HG02798 (cell line): ENCODE data around the gene IL15.
A peak's percentile ranks its signal among the peaks of the same experiment; 100 is the strongest.
"Not testable (repeated sequence)": the region's sequence is repeated elsewhere in the genome, so short reads cannot be mapped to it uniquely, and the experiment has no call there.

Experiments
- ATAC-seq: cut with Tn5 transposase; IDR thresholded peaks from one replicate; pipeline ENCODE4 v1.9.1; 2021; ENCODE audit warnings: mild to moderate bottlenecking; ENCODE audit not compliant: unreplicated experiment, poor library complexity

The IL15 gene

GRCh38 chr4:141645611-141646340 is 9.4 kb downstream of the IL15 start:
- peak; percentile 29 for ATAC-seq

- no peak for ATAC-seq
These were observed 10.6 kb downstream of the IL15 start for GRCh38 chr4:141646969-141647368.

DNA sequence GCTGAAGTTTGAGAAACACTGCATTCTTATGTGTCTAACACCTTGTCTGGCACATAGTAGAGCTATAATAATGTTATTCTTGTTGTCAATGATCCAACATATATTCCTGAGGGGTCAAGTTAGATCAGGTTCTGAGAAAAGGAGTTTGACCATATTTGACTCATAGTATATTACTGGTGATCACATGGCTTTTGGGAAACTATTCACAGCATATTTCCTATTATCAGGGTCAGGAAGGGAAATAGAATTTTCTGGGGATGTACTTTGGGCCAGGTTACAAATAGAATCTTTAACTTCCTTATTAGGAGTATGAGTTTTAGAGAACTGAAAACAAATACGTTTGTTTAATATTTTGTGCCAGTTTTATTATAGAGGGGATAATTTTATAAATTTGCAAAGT is 11.6 kb downstream of the IL15 start:
- no peak for ATAC-seq

GRCh38 chr4:141652161-141652778 is 15.9 kb downstream of the IL15 start:
- no peak for ATAC-seq

DNA sequence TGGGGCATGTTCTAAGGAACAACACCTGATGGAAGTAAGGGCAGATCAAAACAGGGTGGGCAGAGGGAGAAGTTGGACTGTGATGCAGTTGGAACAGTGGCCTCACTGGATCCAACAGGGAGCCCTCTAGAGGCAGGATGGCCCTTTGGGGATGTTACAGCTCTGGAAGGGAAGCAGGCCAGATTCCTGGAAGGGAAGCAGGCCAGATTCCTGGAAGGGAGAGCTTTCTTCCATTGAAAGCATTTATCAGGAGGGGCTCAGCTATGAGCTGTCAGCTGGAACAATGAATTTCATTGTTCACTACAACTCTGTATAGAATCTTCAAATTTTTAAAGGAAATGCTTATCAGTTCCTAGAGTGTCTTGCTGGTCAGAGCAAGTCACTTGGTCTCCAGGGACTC is 17.7 kb downstream of the IL15 start:
- no peak for ATAC-seq

DNA sequence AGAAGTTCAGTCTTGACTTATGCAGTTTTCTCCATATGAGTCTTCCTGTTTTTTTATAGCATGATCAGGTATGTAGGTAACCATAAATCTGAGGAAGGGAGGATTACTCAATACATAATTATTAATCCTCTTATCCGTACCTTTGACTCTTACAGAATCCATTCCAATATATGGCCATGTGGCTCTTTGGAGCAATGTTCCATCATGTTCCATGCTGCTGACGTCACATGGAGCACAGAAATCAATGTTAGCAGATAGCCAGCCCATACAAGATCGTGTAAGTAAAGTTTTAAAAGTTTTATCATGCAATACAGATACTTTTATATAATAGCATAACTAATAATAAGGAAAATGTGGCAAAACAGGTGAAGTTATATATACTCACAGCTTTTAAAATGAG is 19.6 kb downstream of the IL15 start:
- no peak for ATAC-seq

- no peak for ATAC-seq
These were observed 21.3 kb downstream of the IL15 start for GRCh38 chr4:141657550-141658250.

DNA sequence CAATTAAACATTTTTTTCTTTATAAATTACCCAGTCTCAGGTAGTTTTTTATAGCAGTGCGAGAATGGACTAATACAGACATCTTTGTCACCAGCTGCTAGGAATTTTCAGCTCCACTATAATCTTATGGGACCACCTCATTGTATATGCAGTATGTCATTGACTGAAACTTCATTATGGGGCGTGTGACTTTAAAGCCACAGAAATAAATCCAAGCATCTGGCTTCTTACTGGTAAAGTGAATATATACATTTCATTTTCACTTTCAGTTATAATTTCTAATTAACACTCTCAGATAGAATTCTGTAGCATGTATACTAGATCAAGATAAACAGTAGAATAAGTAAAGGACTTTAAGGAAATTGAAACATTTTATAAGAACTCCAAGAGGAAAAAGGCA is 21.9 kb downstream of the IL15 start:
- ATAC-seq, result peak; percentile 46

DNA sequence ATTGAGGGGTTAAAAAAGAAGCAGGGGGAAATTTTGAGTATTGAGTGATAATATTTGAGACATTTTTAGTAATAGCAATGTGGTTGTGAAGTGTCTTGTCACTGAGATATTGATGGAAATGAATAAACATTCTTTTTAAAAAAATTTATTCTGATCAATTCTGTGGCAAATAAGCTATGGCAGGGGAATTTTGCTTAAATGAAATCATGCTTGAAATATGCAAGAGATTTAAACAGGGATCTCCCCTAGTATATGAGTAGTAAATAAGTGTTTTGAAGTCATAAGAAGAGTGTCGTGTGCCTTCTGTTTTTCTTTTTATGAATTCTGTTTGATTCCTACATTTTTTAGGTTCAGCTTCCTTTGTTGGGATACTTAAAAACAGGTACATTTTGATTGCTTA is 23.2 kb downstream of the IL15 start:
- ATAC-seq, result no peak

DNA sequence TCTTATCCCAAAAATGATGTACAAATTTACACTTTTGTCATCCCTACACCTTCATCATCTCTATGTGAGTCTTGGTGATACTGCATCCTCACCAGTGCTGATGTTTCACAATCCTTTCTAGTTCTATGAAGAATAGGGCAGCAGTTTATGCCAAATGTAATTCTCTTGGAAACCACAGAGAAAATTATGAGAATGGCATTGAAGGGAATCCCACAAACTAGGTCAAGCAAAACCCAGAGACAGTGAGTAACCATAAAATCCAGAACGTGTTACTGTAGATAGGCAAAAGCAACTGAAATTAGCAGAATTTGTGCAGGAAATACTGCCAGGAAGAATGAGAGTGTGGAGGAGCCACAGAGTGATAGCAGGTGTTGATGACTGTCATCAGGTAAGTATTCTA is 24.5 kb downstream of the IL15 start:
- ATAC-seq, result no peak

GRCh38 chr4:141668200-141668910 is 32.0 kb downstream of the IL15 start:
- no peak for ATAC-seq

- ATAC-seq, result no peak
These were observed 33.1 kb downstream of the IL15 start for GRCh38 chr4:141669501-141669900.

DNA sequence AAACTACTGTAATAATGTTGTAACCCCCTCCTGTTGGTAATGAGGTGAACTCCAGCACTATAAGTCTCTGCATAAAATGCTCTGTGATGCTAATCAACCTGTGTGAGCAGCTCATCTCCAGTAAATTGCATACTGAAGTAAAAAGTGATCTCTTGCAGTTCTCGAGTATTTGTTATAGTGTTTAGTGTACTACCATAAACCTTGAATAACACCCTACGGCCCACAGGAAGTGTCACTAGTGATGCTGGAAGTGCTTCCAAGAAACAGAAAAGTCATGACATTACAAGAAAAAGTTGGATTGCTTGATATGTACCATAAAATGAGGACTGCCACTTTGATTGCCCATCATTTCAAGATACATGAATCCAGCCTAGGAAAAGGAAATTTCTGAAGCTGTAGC is 39.0 kb downstream of the IL15 start:
- ATAC-seq, result no peak

DNA sequence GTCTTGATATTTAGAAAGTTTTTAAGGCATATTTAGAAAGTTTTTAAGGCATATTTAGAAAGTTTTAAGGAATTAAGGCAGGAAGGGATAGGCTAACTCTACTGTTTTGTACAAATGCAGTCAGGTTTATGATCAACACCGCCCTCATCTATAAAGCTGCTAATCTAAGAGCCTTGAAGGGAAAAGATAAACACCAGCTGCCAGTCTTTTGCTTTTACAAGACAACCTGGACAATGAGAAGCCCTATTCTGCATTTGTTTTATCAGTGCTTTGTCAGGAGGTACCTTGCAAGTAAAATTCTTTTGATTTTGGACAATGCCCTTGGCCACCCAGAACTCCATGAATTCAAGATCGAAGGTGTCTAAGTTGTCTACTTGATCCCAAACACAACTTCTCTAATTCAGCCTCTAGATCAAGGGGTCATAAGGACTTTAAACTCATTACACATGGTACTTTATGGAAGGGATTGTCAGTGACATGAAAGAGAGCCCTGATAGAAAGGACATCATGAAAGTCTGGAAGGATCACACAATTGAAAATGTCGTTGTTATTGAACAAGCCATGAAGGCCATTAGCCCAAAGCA is 39.8 kb downstream of the IL15 start:
- no peak for ATAC-seq

GRCh38 chr4:141680060-141680459 is 43.7 kb downstream of the IL15 start:
- ATAC-seq, result no peak

- ATAC-seq, result no peak
These were observed 48.4 kb downstream of the IL15 start for GRCh38 chr4:141684785-141685184.

DNA sequence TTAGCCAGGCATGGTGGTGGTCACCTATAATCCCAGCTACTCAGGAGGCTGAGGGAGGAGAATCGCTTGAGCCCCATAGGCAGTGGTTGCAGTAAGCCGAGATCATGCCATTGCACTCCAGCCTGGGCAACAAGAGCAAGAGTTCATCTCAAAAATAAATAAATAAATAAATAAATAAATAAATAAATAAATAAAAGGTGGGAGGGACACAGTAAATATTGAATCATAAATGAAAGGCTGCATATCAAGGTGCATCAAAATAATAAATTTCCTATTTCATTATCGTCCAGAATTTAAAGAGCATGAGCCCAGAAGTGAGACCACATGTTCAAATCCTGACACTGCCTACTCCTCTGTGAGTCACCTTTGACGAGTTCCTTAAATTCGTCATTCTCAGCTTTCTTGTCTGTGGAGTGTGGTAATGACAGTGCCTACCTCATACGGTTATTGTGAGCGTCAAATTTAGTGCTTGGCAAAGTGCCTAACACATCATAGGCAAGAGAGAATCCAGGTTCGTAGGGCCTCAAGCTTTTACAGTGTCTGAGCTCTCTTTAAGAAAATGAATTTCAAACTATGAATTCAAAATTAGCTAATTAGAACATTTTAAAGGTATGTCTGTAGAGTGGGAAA is 49.9 kb downstream of the IL15 start:
- ATAC-seq, result no peak

- no peak for ATAC-seq
These were observed 50.5 kb downstream of the IL15 start for GRCh38 chr4:141686879-141687278.

GRCh38 chr4:141689726-141690296 is 53.4 kb downstream of the IL15 start:
- ATAC-seq, result not testable (repeated sequence)

GRCh38 chr4:141691247-141691646 is 54.9 kb downstream of the IL15 start:
- ATAC-seq, result not testable (repeated sequence)
